HEK293T (cell line): ENCODE data around the gene TRDN.

Source experiments
- CTCF ChIA-PET: fragments of 350-600 bp; formaldehyde crosslinking; extraction: SDS; loops from one replicate; lab custom pipeline; 2021; ENCODE audit warnings: antibody characterized with exemption, inconsistent platforms; lab: Yijun Ruan, JAX
- POLR2A ChIA-PET: fragments of 350-600 bp; formaldehyde crosslinking; extraction: SDS; loops from one replicate; lab custom pipeline; 2020; ENCODE audit warnings: antibody characterized with exemption, inconsistent platforms; lab: Yijun Ruan, JAX
- DNase-seq: peaks from one replicate; pipeline ENCODE4 v3.0.0; 2012; ENCODE audit warnings: mixed read lengths; ENCODE audit errors: extremely low spot score
- ARNT ChIP-seq: fragments of 450-650 bp; IDR thresholded peaks from 2 replicates; pipeline ENCODE4 v1.6.1; 2017; ENCODE audit warnings: mild to moderate bottlenecking
- BHLHE40 ChIP-seq: fragments of 450-650 bp; IDR thresholded peaks from 2 replicates; pipeline ENCODE4 v1.6.1; 2016; ENCODE audit warnings: mild to moderate bottlenecking, moderate library complexity, borderline replicate concordance
- CTBP1 ChIP-seq: fragments of 450-650 bp; IDR thresholded peaks from 2 replicates; pipeline ENCODE4 v1.6.1; 2016; ENCODE audit warnings: borderline replicate concordance
- ELF4 ChIP-seq: fragments of 450-650 bp; IDR thresholded peaks from 2 replicates; pipeline ENCODE4 v1.6.1; 2017; ENCODE audit warnings: antibody characterized with exemption
- FOXA1 ChIP-seq: fragments of 450-650 bp; IDR thresholded peaks from 2 replicates; pipeline ENCODE4 v1.6.1; 2016; ENCODE audit warnings: mild to moderate bottlenecking
- FOXK2 ChIP-seq: fragments of 450-650 bp; IDR thresholded peaks from 2 replicates; pipeline ENCODE4 v1.6.1; 2016; ENCODE audit warnings: mild to moderate bottlenecking
- FOXM1 ChIP-seq: fragments of 450-650 bp; IDR thresholded peaks from 2 replicates; pipeline ENCODE4 v1.6.1; 2017; ENCODE audit warnings: mild to moderate bottlenecking, borderline replicate concordance
- HDGF ChIP-seq: fragments of 450-650 bp; IDR thresholded peaks from 2 replicates; pipeline ENCODE4 v1.6.1; 2017; ENCODE audit warnings: antibody characterized with exemption, borderline replicate concordance
- L3MBTL2 ChIP-seq: fragments of 450-650 bp; conservative IDR thresholded peaks from 2 replicates; pipeline ENCODE4 v1.6.1; 2016; ENCODE audit warnings: mild to moderate bottlenecking
- LEF1 ChIP-seq: fragments of 450-650 bp; IDR thresholded peaks from 2 replicates; pipeline ENCODE4 v1.6.1; 2017; ENCODE audit warnings: mild to moderate bottlenecking, borderline replicate concordance
- NFRKB ChIP-seq: fragments of 450-650 bp; IDR thresholded peaks from 2 replicates; pipeline ENCODE4 v1.6.1; 2016; ENCODE audit warnings: mild to moderate bottlenecking, moderate library complexity
- SP1 ChIP-seq: fragments of 450-650 bp; IDR thresholded peaks from 2 replicates; pipeline ENCODE4 v1.6.1; 2017
- SUZ12 ChIP-seq: fragments of 450-650 bp; IDR thresholded peaks from 2 replicates; pipeline ENCODE4 v1.6.1; 2016; ENCODE audit warnings: mild to moderate bottlenecking
- TARDBP ChIP-seq: fragments of 450-650 bp; IDR thresholded peaks from 2 replicates; pipeline ENCODE4 v1.6.1; 2016
- ZNF384 ChIP-seq: fragments of 450-650 bp; IDR thresholded peaks from 2 replicates; pipeline ENCODE4 v1.6.1; 2016
- TF ChIP-seq, protein P1 (sequence below): fragments of 450-650 bp; IDR thresholded peaks from 2 replicates; pipeline ENCODE4 v1.6.1; 2016

Gene TRDN

DNA sequence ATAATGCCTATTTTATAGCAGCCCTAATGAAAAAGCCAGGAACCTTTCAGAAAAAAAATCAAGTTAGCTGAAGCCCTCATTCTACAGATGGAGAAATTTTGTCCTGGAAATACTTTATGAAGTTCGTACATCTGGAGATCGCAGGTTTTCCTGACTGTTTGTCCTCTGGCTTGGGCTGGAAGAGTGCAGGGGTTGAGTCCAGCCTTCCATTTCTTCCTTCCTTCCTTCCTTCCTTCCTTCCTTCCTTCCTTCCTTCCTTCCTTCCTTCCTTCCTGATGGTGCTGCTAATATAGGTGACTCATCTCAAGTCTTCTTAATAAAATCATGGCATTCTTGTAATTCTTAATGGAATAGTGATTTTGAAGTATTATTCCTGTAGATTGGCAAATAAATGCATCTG, 413.3 kb downstream of the TRDN start:
- no peak for DNase-seq
- TF ChIP-seq, protein P1, sequence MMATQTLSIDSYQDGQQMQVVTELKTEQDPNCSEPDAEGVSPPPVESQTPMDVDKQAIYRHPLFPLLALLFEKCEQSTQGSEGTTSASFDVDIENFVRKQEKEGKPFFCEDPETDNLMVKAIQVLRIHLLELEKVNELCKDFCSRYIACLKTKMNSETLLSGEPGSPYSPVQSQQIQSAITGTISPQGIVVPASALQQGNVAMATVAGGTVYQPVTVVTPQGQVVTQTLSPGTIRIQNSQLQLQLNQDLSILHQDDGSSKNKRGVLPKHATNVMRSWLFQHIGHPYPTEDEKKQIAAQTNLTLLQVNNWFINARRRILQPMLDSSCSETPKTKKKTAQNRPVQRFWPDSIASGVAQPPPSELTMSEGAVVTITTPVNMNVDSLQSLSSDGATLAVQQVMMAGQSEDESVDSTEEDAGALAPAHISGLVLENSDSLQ: no peak
- TF ChIP-seq ELF4: no peak
- no peak for TF ChIP-seq SP1
- ChIA-PET POLR2A (no interaction called here), CTCF (no interaction called here)

- CTCF ChIA-PET: interaction anchor here (1.5 kb wide), 1 partner anchor 12 kb away, joined by 3 read pairs; no protein-coding TSS in a partner anchor
Measured at GRCh38 chr6:123215211-123215610, 421.5 kb downstream of the TRDN start.

DNA sequence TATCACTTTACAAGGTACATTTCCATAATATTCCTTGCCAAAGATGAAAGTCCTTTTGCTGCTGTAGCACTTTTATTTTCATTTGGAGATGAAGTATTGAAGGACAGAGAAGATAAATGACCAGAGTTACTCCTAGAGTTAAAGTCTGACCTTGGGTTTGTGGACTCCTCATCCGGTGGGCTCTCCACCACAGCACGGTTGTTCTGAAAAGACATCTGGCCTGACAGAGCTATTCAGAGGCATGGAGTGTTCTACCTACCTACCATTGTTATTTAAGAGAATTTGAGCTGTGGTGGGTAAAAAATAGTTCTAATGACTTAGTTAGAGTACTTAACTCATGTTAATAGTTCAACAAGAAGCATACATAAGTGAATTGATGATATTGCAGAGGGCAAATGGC, 422.3 kb downstream of the TRDN start:
- ChIA-PET CTCF (interaction anchor here (1.5 kb wide), 1 partner anchor 11 kb away, joined by 3 read pairs; no protein-coding TSS in a partner anchor), POLR2A (no interaction called here)
- no peak for DNase-seq
- TF ChIP-seq TARDBP: no peak

More at GRCh38 chr6:123215211-123215610, 421.5 kb downstream of the TRDN start:
- POLR2A ChIA-PET: no interaction called here
- TF ChIP-seq FOXM1 (no peak), HDGF (no peak), FOXK2 (no peak), ELF4 (no peak), ZNF384 (no peak), L3MBTL2 (no peak), SUZ12 (no peak), LEF1 (no peak), NFRKB (no peak), FOXA1 (no peak), ARNT (no peak), CTBP1 (no peak), TARDBP (no peak), SP1 (no peak), BHLHE40 (no peak)
- TF ChIP-seq, protein P1: no peak
- no peak for DNase-seq

DNA sequence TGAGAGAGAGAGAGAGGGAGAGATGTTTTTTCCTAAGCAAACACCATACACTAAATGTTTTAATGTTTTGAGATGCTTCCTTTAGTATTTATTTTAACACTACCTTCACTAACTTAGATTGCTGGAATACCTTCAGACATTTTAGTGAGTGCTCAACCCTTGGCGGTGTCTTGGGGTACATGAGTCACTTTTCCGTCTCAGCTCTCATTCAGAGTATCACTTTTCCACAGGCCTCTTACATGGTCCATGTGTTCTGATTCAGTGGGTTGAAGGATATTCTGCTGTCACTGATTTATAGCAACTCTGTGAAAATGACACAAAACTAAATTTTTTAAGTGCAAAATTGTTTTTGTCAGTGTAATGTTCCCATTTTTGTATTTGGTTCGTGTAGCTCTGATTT, 422.8 kb downstream of the TRDN start:
- POLR2A ChIA-PET: no interaction called here
- CTCF ChIA-PET: interaction anchor here (1.5 kb wide), 1 partner anchor 10 kb away, joined by 3 read pairs; no protein-coding TSS in a partner anchor
- TF ChIP-seq ELF4 (no peak), SP1 (no peak), LEF1 (no peak), TARDBP (no peak), FOXM1 (no peak), FOXA1 (no peak), HDGF (no peak), L3MBTL2 (no peak), ZNF384 (no peak), FOXK2 (no peak), SUZ12 (no peak), ARNT (no peak), NFRKB (no peak), CTBP1 (no peak), BHLHE40 (no peak)
- TF ChIP-seq, protein P1: no peak
- DNase-seq: no peak

- CTCF ChIA-PET: no interaction called here
- TF ChIP-seq CTBP1 (no peak), LEF1 (no peak), FOXM1 (no peak), BHLHE40 (no peak), SP1 (no peak), SUZ12 (no peak), FOXA1 (no peak), TARDBP (no peak), ARNT (no peak), L3MBTL2 (no peak), NFRKB (no peak), FOXK2 (no peak), ZNF384 (no peak), HDGF (no peak), ELF4 (no peak)
- TF ChIP-seq, protein P1: no peak
- no peak for DNase-seq
- POLR2A ChIA-PET: no interaction called here
Measured at GRCh38 chr6:123211777-123212545, 424.8 kb downstream of the TRDN start.

GRCh38 chr6:123210645-123211044, 426.1 kb downstream of the TRDN start:
- POLR2A ChIA-PET: no interaction called here
- CTCF ChIA-PET: no interaction called here
- TF ChIP-seq BHLHE40: no peak
- TF ChIP-seq FOXM1: no peak
- TF ChIP-seq ELF4: no peak
- DNase-seq: no peak
